Uterus (tissue), 2 donors: ENCODE data around the gene TSSK2.

Experiments
- POLR2A ChIP-seq, 2 donors: fragments of 450-650 bp; IDR thresholded peaks; one replicate each; pipeline ENCODE4 v1.6.1; 2016; ENCODE audit warnings: antibody characterized with exemption in 2 of 2, mild to moderate bottlenecking in 1 of 2, moderate library complexity in 1 of 2
- TF ChIP-seq, protein P1 (sequence below), 4 experiments: fragments of 200-600 bp in 2 of 4; fragments of 450-650 bp in 2 of 4; sonication (generic) in 2 of 4; IDR thresholded peaks; one replicate each; pipeline ENCODE4 v1.5.1; 2016 to 2019; ENCODE audit warnings: antibody characterized with exemption in 4 of 4, mild to moderate bottlenecking in 2 of 4, moderate library complexity in 1 of 4

DNA sequence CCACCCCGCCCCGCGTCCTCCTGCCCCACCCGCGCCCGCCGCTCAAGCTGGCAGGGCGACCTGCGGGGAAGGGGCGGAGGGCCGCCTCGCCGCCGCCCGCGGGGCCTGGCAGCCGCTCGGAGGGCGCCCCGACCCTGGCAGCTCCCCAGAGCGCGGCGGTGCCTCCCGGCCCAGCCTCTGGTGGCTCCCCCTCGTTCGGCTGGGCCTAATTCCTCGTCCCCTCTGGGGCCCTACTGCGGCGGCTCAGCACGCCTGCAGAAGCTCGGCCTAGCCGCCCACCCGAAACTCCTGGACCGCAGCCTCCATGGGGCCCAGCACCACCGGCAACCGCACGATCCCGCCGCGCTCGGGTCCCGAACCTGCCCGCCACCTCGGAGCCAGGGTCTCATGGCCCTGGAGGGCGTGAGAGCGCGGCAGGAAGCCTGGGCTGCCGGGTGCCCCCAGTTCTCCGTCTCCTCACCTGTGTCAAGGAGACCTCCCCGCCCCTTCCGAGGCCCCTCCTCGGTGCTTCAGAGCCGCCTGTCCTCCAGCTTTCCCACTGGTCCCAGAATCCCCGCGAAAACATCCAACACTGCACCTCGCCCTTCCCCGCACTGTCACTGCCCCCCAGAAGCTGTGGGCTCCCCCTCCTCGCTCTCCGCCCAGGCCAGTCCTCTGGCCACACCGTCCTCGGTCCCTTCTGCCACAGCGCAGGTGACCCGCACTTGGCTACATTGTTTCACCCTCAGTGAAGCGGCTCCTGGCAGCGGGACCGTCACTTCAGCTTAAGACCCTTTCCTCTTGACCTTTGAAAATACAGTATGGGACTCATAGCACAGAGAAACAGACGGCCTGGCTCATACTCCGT, 19.6 kb downstream of the TSSK2 start:
- TF ChIP-seq, protein P1, sequence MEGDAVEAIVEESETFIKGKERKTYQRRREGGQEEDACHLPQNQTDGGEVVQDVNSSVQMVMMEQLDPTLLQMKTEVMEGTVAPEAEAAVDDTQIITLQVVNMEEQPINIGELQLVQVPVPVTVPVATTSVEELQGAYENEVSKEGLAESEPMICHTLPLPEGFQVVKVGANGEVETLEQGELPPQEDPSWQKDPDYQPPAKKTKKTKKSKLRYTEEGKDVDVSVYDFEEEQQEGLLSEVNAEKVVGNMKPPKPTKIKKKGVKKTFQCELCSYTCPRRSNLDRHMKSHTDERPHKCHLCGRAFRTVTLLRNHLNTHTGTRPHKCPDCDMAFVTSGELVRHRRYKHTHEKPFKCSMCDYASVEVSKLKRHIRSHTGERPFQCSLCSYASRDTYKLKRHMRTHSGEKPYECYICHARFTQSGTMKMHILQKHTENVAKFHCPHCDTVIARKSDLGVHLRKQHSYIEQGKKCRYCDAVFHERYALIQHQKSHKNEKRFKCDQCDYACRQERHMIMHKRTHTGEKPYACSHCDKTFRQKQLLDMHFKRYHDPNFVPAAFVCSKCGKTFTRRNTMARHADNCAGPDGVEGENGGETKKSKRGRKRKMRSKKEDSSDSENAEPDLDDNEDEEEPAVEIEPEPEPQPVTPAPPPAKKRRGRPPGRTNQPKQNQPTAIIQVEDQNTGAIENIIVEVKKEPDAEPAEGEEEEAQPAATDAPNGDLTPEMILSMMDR (IDR thresholded peaks at IDR 0.05), result no peak
- no peak for TF ChIP-seq POLR2A (IDR thresholded peaks at IDR 0.05)
